IMR-90 (cell line): Measurements from ENCODE around the gene IQGAP2.

ENCODE experiments used
- CTCF ChIP-seq: conservative IDR thresholded peaks from 2 replicates; pipeline ENCODE4 v1.5.1; 2012; ENCODE audit warnings: mild to moderate bottlenecking, low read depth, low read length, improper control_type of control experiment
- POLR2A ChIP-seq: IDR thresholded peaks from 2 replicates; pipeline ENCODE4 v1.6.1; 2012; ENCODE audit warnings: mild to moderate bottlenecking, low read depth, low read length
- RAD21 ChIP-seq: IDR thresholded peaks from 2 replicates; pipeline ENCODE4 v1.6.1; 2012; ENCODE audit warnings: low read length, improper control_type of control experiment
- SMC3 ChIP-seq: fragments of 150-350 bp; IDR thresholded peaks from 2 replicates; pipeline ENCODE4 v1.6.1; 2016; ENCODE audit warnings: low read depth, mild to moderate bottlenecking, antibody characterized with exemption, low read length, moderate library complexity

- TF ChIP-seq CTCF (no peak), SMC3 (no peak), POLR2A (no peak), RAD21 (no peak)
Observed at GRCh38 chr5:76561959-76562358, 158.9 kb downstream of the IQGAP2 start.
